ENCODE data around the gene COL21A1. TPM values are rescaled to one million over a fixed set of nuclear protein-coding genes. Genes with fewer than 3 reads are reported as not detected.

The COL21A1 gene
- total and polyA plus RNA-seq, 4 donors, result 1.6 to 105 (median 6.3) TPM

DNA sequence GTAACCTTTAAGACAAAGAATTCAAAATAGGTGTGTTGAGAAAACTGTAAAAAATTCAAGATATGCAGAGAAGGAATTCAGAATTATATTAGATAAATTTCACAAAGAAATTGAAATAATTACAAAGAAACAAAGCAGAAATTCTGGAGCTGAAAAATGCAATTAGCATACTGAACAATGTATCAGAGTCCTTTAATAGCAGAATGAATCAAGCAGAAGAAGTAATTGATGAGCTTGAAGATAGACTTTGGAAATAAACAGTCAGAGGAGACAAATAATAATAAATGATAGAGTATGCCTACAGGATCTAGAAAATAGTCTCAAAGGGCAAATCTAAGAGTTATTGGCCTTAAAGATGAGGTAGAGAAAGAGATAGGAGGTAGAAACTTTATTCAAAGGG, 131.7 kb downstream of the COL21A1 start:
- Histone ChIP-seq H3K27ac (ENCODE audit: low read depth in 1 of 2, low read length in 1 of 2) (no peak overlapping the region), H3K36me3 (ENCODE audit: control insufficient read depth in 4 of 4, insufficient read depth in 4 of 4, low read length in 4 of 4) (peaks cover 0 to 41% (median 17%) of the 10 kb centered on the region in 4 donors), H3K4me1 (ENCODE audit: control insufficient read depth in 5 of 5, insufficient read depth in 5 of 5, low read length in 5 of 5) (no peaks in the 10 kb centered on the region), H3K9ac (ENCODE audit: insufficient read depth in 1 of 2, low read length in 2 of 2) (no peak overlapping the region), H3K27me3 (ENCODE audit: control insufficient read depth in 3 of 3, insufficient read depth in 3 of 3, low read length in 2 of 3) (no peaks in the 10 kb centered on the region), H3K4me3 (no peak overlapping the region), H3K9me3 (ENCODE audit: control insufficient read depth in 4 of 4, insufficient read depth in 3 of 4, low read length in 3 of 4) (peaks cover 0 to 6% (median 3%) of the 10 kb centered on the region in 4 donors)
- DNase-seq, result no peak
- TF ChIP-seq, protein P1, sequence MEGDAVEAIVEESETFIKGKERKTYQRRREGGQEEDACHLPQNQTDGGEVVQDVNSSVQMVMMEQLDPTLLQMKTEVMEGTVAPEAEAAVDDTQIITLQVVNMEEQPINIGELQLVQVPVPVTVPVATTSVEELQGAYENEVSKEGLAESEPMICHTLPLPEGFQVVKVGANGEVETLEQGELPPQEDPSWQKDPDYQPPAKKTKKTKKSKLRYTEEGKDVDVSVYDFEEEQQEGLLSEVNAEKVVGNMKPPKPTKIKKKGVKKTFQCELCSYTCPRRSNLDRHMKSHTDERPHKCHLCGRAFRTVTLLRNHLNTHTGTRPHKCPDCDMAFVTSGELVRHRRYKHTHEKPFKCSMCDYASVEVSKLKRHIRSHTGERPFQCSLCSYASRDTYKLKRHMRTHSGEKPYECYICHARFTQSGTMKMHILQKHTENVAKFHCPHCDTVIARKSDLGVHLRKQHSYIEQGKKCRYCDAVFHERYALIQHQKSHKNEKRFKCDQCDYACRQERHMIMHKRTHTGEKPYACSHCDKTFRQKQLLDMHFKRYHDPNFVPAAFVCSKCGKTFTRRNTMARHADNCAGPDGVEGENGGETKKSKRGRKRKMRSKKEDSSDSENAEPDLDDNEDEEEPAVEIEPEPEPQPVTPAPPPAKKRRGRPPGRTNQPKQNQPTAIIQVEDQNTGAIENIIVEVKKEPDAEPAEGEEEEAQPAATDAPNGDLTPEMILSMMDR (IDR thresholded peaks at IDR 0.05; ENCODE audit: control extremely low read depth, extremely low read depth), result no peak
- no peak for ATAC-seq (ENCODE audit: insufficient read depth, low FRiP score)

DNA sequence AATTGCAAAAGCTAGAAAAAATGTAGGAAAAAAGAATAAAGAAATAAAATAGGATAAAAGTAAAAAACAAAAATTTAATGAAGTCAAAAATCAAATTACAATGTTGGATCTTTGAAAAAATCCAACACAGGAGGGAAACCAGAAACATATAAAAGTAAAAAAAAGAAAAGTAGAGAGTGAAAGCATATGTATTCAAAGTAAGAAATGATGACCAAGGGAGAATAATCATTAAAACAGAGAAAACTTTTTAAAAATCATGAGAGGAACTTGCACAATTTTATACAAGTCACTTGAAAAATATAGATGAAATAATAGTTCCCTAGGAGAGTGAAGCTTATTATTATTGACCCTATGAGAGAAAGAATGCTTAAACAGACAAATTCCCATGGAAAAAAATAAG, 138.2 kb downstream of the COL21A1 start:
- ATAC-seq (ENCODE audit: insufficient read depth, low FRiP score) (no peak), DNase-seq (no peak)
- TF ChIP-seq, protein P1 (IDR thresholded peaks at IDR 0.05; ENCODE audit: control extremely low read depth, extremely low read depth), result no peak
- Histone ChIP-seq H3K9me3 (ENCODE audit: control insufficient read depth in 4 of 4, insufficient read depth in 3 of 4, low read length in 3 of 4) (peaks cover 0 to 7% (median 3%) of the 10 kb centered on the region in 4 donors), H3K4me3 (no peak overlapping the region), H3K9ac (ENCODE audit: insufficient read depth in 1 of 2, low read length in 2 of 2) (no peak overlapping the region), H3K27me3 (ENCODE audit: control insufficient read depth in 3 of 3, insufficient read depth in 3 of 3, low read length in 2 of 3) (no peaks in the 10 kb centered on the region), H3K4me1 (ENCODE audit: control insufficient read depth in 5 of 5, insufficient read depth in 5 of 5, low read length in 5 of 5) (no peaks in the 10 kb centered on the region), H3K27ac (ENCODE audit: low read depth in 1 of 2, low read length in 1 of 2) (no peak overlapping the region), H3K36me3 (ENCODE audit: control insufficient read depth in 4 of 4, insufficient read depth in 4 of 4, low read length in 4 of 4) (peaks cover 0 to 20% (median 9%) of the 10 kb centered on the region in 4 donors)

DNA sequence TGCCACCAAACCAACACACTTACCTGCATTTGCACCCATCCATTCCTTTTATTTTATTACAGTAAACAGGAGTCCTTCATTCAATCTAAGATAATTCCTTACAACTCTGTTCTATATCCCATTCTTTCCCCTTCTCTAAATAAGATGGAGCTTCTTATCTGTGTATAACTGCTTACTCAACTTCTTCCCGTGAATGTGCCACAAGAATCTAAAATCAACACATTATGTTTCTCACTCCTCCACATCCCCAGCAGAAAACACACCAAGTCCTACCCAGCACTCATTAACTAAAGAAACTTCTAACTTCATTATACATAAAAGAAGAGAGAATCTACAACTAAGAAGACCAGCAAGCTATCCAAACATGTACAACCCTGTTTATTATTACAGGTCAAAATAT, 141.1 kb downstream of the COL21A1 start:
- WGBS, 2 donors, result 71 to 77% methylated on average over 1 of the region's 1 CpG
- peaks cover 0 to 7% (median 2%) of the 10 kb centered on the region in 4 donors for H3K36me3 ChIP-seq (ENCODE audit: control insufficient read depth in 4 of 4, insufficient read depth in 4 of 4, low read length in 4 of 4)
- TF ChIP-seq, protein P1 (IDR thresholded peaks at IDR 0.05; ENCODE audit: control extremely low read depth, extremely low read depth), result no peak
- DNase-seq (no peak), ATAC-seq (ENCODE audit: insufficient read depth, low FRiP score) (no peak)
- H3K9ac ChIP-seq (ENCODE audit: insufficient read depth in 1 of 2, low read length in 2 of 2), result no peak overlapping the region
- no peaks in the 10 kb centered on the region for H3K27me3 ChIP-seq (ENCODE audit: control insufficient read depth in 3 of 3, insufficient read depth in 3 of 3, low read length in 2 of 3)
- H3K4me3 ChIP-seq, result no peak overlapping the region
- H3K27ac ChIP-seq (ENCODE audit: low read depth in 1 of 2, low read length in 1 of 2), result no peak overlapping the region
- H3K9me3 ChIP-seq (ENCODE audit: control insufficient read depth in 4 of 4, insufficient read depth in 3 of 4, low read length in 3 of 4), result peaks cover 0 to 3% (median 0%) of the 10 kb centered on the region in 4 donors
- peaks cover 0 to 4% (median 0%) of the 10 kb centered on the region in 5 donors for H3K4me1 ChIP-seq (ENCODE audit: control insufficient read depth in 5 of 5, insufficient read depth in 5 of 5, low read length in 5 of 5)

GRCh38 chr6:56104591-56104990, 142.8 kb downstream of the COL21A1 start:
- peaks cover 0 to 2% (median 0%) of the 10 kb centered on the region in 4 donors for H3K9me3 ChIP-seq (ENCODE audit: control insufficient read depth in 4 of 4, insufficient read depth in 3 of 4, low read length in 3 of 4)
- no peaks in the 10 kb centered on the region for H3K27me3 ChIP-seq (ENCODE audit: control insufficient read depth in 3 of 3, insufficient read depth in 3 of 3, low read length in 2 of 3)
- H3K9ac ChIP-seq (ENCODE audit: insufficient read depth in 1 of 2, low read length in 2 of 2), result no peak overlapping the region
- no peak overlapping the region for H3K27ac ChIP-seq (ENCODE audit: low read depth in 1 of 2, low read length in 1 of 2)
- WGBS, 2 donors, result 60 to 71% methylated on average over 2 of the region's 2 CpGs
- TF ChIP-seq, protein P1 (IDR thresholded peaks at IDR 0.05; ENCODE audit: control extremely low read depth, extremely low read depth), result no peak
- H3K4me1 ChIP-seq (ENCODE audit: control insufficient read depth in 5 of 5, insufficient read depth in 5 of 5, low read length in 5 of 5), result peaks cover 0 to 4% (median 0%) of the 10 kb centered on the region in 5 donors
- DNase-seq (no peak), ATAC-seq (ENCODE audit: insufficient read depth, low FRiP score) (no peak)
- H3K4me3 ChIP-seq, result no peak overlapping the region
- H3K36me3 ChIP-seq (ENCODE audit: control insufficient read depth in 4 of 4, insufficient read depth in 4 of 4, low read length in 4 of 4), result peaks cover 0 to 5% (median 0%) of the 10 kb centered on the region in 4 donors

Data from lung (tissue), 12 donors.